CD4-positive, CD25-positive, alpha-beta regulatory T cell (primary cell): Measurements from ENCODE around the gene SMO. TPM values are rescaled to one million over a fixed set of nuclear protein-coding genes. Genes with fewer than 3 reads are reported as not detected.

Experiments
- ATAC-seq, 2 donors: fragments of 150-1000 bp; cut with Tn5 transposase; one replicate each; pipeline ENCODE4 v1.10.0; 2021; ENCODE audit warnings: low read depth in 2 of 2, moderate number of reproducible peaks in 2 of 2, moderate library complexity in 1 of 2
- DNase-seq, 3 donors: peaks; one replicate each; pipeline versions ENCODE4 v3.0.0 to v3.0.0-alpha.2; 2012 to 2022; ENCODE audit warnings: mixed read lengths in 1 of 3
- H3K27ac ChIP-seq: one replicate; pipeline ENCODE4 v1.7.0; 2013; ENCODE audit warnings: mild to moderate bottlenecking, low read length; ENCODE audit not compliant: insufficient read depth, poor library complexity, severe bottlenecking
- H3K27me3 ChIP-seq: one replicate; pipeline ENCODE4 v1.7.0; 2013; ENCODE audit warnings: low read length; ENCODE audit not compliant: control insufficient read depth, insufficient read depth
- H3K36me3 ChIP-seq: one replicate; pipeline ENCODE4 v1.7.0; 2013; ENCODE audit warnings: mild to moderate bottlenecking, low read length, moderate library complexity; ENCODE audit not compliant: control insufficient read depth, insufficient read depth
- H3K4me1 ChIP-seq: 2 replicates; pipeline ENCODE4 v1.7.0; 2013; ENCODE audit warnings: mild to moderate bottlenecking, low read length; ENCODE audit not compliant: insufficient read depth, control insufficient read depth, poor library complexity, severe bottlenecking
- H3K4me3 ChIP-seq: one replicate; pipeline ENCODE4 v1.7.0; 2013; ENCODE audit warnings: low read depth, mild to moderate bottlenecking, low read length, moderate library complexity
- H3K9me3 ChIP-seq, 2 experiments: 1 replicate in 1 of 2; 2 replicates in 1 of 2; pipeline ENCODE4 v1.7.0; 2013; ENCODE audit warnings: low read length in 2 of 2, mild to moderate bottlenecking in 1 of 2, moderate library complexity in 1 of 2; ENCODE audit not compliant: control insufficient read depth in 2 of 2
- H3K27ac Mint-ChIP-seq, 3 donors: one replicate each; pipeline ENCODE4 v1.8.0; 2020 to 2022; ENCODE audit warnings: mild to moderate bottlenecking in 3 of 3, mixed read lengths in 3 of 3, moderate library complexity in 2 of 3
- H3K27me3 Mint-ChIP-seq: one replicate; pipeline ENCODE4 v1.8.0; 2022; ENCODE audit warnings: mild to moderate bottlenecking, mixed read lengths
- H3K36me3 Mint-ChIP-seq: one replicate; pipeline ENCODE4 v1.8.0; 2020; ENCODE audit warnings: mixed read lengths
- H3K4me1 Mint-ChIP-seq, 4 donors: one replicate each; pipeline ENCODE4 v1.8.0; 2020 to 2022; ENCODE audit warnings: mixed read lengths in 4 of 4, mild to moderate bottlenecking in 1 of 4
- H3K4me3 Mint-ChIP-seq, 4 donors: one replicate each; pipeline ENCODE4 v1.8.0; 2020 to 2022; ENCODE audit warnings: mild to moderate bottlenecking in 4 of 4, mixed read lengths in 4 of 4, moderate library complexity in 3 of 4
- H3K9me3 Mint-ChIP-seq, 7 donors: one replicate each; pipeline ENCODE4 v1.8.0; 2020 to 2022; ENCODE audit warnings: mixed read lengths in 7 of 7, mild to moderate bottlenecking in 3 of 7, moderate library complexity in 2 of 7
- polyA plus RNA-seq, 4 donors: library from polyadenylated mRNA; unstranded; fragments of 300-500 nt; fragmentation: Illumina TruSeq; gene quantifications; one replicate each; pipeline ENCODE4 v1.2.3, GENCODE V29; 2021
- total RNA-seq: library from RNA; stranded (reverse); gene quantifications from one replicate; pipeline ENCODE4 v1.2.3, GENCODE V29; 2022

SMO gene
- total and polyA plus RNA-seq, 5 donors from 2014 or later, result 0.12 TPM; not detected in 4

- peaks cover 47% of the 10 kb centered on the region for H3K27me3 Mint-ChIP-seq
- Histone ChIP-seq H3K4me3 (no peak overlapping the region), H3K27ac (no peak overlapping the region), H3K36me3 (no peaks in the 10 kb centered on the region), H3K4me1 (no peaks in the 10 kb centered on the region), H3K9me3 (no peaks in the 10 kb centered on the region), H3K27me3 (peaks cover 8% of the 10 kb centered on the region)
- DNase-seq (no peak), ATAC-seq (no peak)
- H3K4me3 Mint-ChIP-seq, result no peak overlapping the region
- H3K27ac Mint-ChIP-seq, result no peak overlapping the region
- H3K36me3 Mint-ChIP-seq, result peaks cover 4% of the 10 kb centered on the region
- H3K9me3 Mint-ChIP-seq, result peaks cover 0 to 2% (median 0%) of the 10 kb centered on the region in 7 donors
- peaks cover 0 to 12% (median 5%) of the 10 kb centered on the region in 4 donors for H3K4me1 Mint-ChIP-seq
These were observed 38.0 kb upstream of the SMO start for GRCh38 chr7:129150199-129150996.

GRCh38 chr7:129157651-129158050 lies 30.8 kb upstream of the SMO start:
- Mint-ChIP-seq H3K27me3 (peaks cover 12% of the 10 kb centered on the region), H3K36me3 (peaks cover 7% of the 10 kb centered on the region), H3K4me1 (peaks cover 0 to 3% (median 0%) of the 10 kb centered on the region in 4 donors), H3K9me3 (no peaks in the 10 kb centered on the region), H3K27ac (no peak overlapping the region), H3K4me3 (no peak overlapping the region)
- no peak for ATAC-seq
- Histone ChIP-seq H3K9me3 (no peaks in the 10 kb centered on the region), H3K4me1 (no peaks in the 10 kb centered on the region), H3K36me3 (no peaks in the 10 kb centered on the region), H3K27me3 (no peaks in the 10 kb centered on the region), H3K27ac (no peak overlapping the region), H3K4me3 (no peak overlapping the region)
- DNase-seq, result no peak

GRCh38 chr7:129159539-129159938 lies 28.9 kb upstream of the SMO start:
- H3K36me3 ChIP-seq, result no peaks in the 10 kb centered on the region
- no peak overlapping the region for H3K4me3 ChIP-seq
- ATAC-seq (no peak), DNase-seq (no peak)
- H3K4me1 ChIP-seq, result no peaks in the 10 kb centered on the region
- H3K9me3 ChIP-seq, result no peaks in the 10 kb centered on the region
- Mint-ChIP-seq H3K9me3 (no peaks in the 10 kb centered on the region), H3K4me1 (no peaks in the 10 kb centered on the region), H3K27me3 (peaks cover 11% of the 10 kb centered on the region), H3K36me3 (peaks cover 3% of the 10 kb centered on the region), H3K27ac (no peak overlapping the region), H3K4me3 (no peak overlapping the region)
- no peaks in the 10 kb centered on the region for H3K27me3 ChIP-seq
- no peak overlapping the region for H3K27ac ChIP-seq

GRCh38 chr7:129160161-129160905 lies 28.1 kb upstream of the SMO start:
- Histone ChIP-seq H3K4me1 (no peaks in the 10 kb centered on the region), H3K27me3 (no peaks in the 10 kb centered on the region), H3K36me3 (no peaks in the 10 kb centered on the region), H3K9me3 (no peaks in the 10 kb centered on the region), H3K27ac (no peak overlapping the region), H3K4me3 (no peak overlapping the region)
- ATAC-seq (no peak), DNase-seq (no peak)
- Mint-ChIP-seq H3K4me3 (no peak overlapping the region), H3K27ac (no peak overlapping the region), H3K36me3 (peaks cover 8% of the 10 kb centered on the region), H3K27me3 (peaks cover 15% of the 10 kb centered on the region), H3K9me3 (no peaks in the 10 kb centered on the region), H3K4me1 (no peaks in the 10 kb centered on the region)

GRCh38 chr7:129161524-129162225 lies 26.8 kb upstream of the SMO start:
- peaks cover 21% of the 10 kb centered on the region for H3K27me3 Mint-ChIP-seq
- H3K9me3 Mint-ChIP-seq, result no peaks in the 10 kb centered on the region
- peak overlapping the region in 1 of 3 donors; percentile 38 for H3K27ac Mint-ChIP-seq
- no peak overlapping the region for H3K4me3 Mint-ChIP-seq
- Histone ChIP-seq H3K9me3 (no peaks in the 10 kb centered on the region), H3K27me3 (no peaks in the 10 kb centered on the region), H3K27ac (no peak overlapping the region), H3K4me1 (no peaks in the 10 kb centered on the region), H3K36me3 (no peaks in the 10 kb centered on the region), H3K4me3 (no peak overlapping the region)
- peaks cover 11% of the 10 kb centered on the region for H3K36me3 Mint-ChIP-seq
- no peaks in the 10 kb centered on the region for H3K4me1 Mint-ChIP-seq
- no peak for ATAC-seq
- DNase-seq, result no peak

- no peak overlapping the region for H3K27ac Mint-ChIP-seq
These were observed 25.7 kb upstream of the SMO start for GRCh38 chr7:129162732-129163131.

GRCh38 chr7:129163875-129164544 lies 24.4 kb upstream of the SMO start:
- H3K27ac ChIP-seq, result no peak overlapping the region
- H3K27ac Mint-ChIP-seq, result no peak overlapping the region
- peaks cover 17% of the 10 kb centered on the region for H3K36me3 Mint-ChIP-seq

More at GRCh38 chr7:129162732-129163131, 25.7 kb upstream of the SMO start:
- Histone ChIP-seq H3K9me3 (no peaks in the 10 kb centered on the region), H3K27ac (no peak overlapping the region), H3K27me3 (no peaks in the 10 kb centered on the region), H3K4me1 (no peaks in the 10 kb centered on the region), H3K36me3 (no peaks in the 10 kb centered on the region), H3K4me3 (no peak overlapping the region)
- DNase-seq (no peak), ATAC-seq (no peak)
- Mint-ChIP-seq H3K36me3 (peaks cover 20% of the 10 kb centered on the region), H3K27me3 (peaks cover 21% of the 10 kb centered on the region), H3K4me1 (no peaks in the 10 kb centered on the region), H3K9me3 (no peaks in the 10 kb centered on the region), H3K4me3 (no peak overlapping the region)

More at GRCh38 chr7:129163875-129164544, 24.4 kb upstream of the SMO start:
- Histone ChIP-seq H3K9me3 (no peaks in the 10 kb centered on the region), H3K4me1 (peaks cover 2% of the 10 kb centered on the region), H3K4me3 (no peak overlapping the region), H3K36me3 (no peaks in the 10 kb centered on the region), H3K27me3 (no peaks in the 10 kb centered on the region)
- Mint-ChIP-seq H3K4me1 (peaks cover 0 to 10% (median 1%) of the 10 kb centered on the region in 4 donors), H3K9me3 (no peaks in the 10 kb centered on the region), H3K4me3 (no peak overlapping the region), H3K27me3 (peaks cover 21% of the 10 kb centered on the region)
- DNase-seq (peak in 2 of 3 donors; percentile 32 to 73), ATAC-seq (peak in 1 of 2 donors; percentile 51)
